HepG2 (cell line): ENCODE results near the gene LHFPL2. TPM values are rescaled to one million over a fixed set of nuclear protein-coding genes. Genes with fewer than 3 reads are reported as not detected.

Experiments
- ASH2L ChIP-seq: fragments of 300-600, 200-600 bp; sonication (generic); IDR thresholded peaks from 2 replicates; pipeline ENCODE4 v1.7.0; 2017; ENCODE audit warnings: low read depth, mild to moderate bottlenecking, moderate library complexity, mixed read lengths, low read length; ENCODE audit not compliant: insufficient read length
- ATF7-NPFF ChIP-seq: sonication (generic); formaldehyde crosslinking; IDR thresholded peaks from 2 replicates; pipeline ENCODE4 v1.8.1; 2023; ENCODE audit warnings: mild to moderate bottlenecking, low read depth, missing genetic modification reagents, moderate library complexity
- ATM ChIP-seq: fragments of 450-650 bp; IDR thresholded peaks from 2 replicates; pipeline ENCODE4 v1.7.1; 2017; ENCODE audit warnings: mild to moderate bottlenecking, borderline replicate concordance
- BCL6 ChIP-seq: IDR thresholded peaks from 2 replicates; pipeline ENCODE4 v1.6.1; 2016; ENCODE audit warnings: missing genetic modification reagents, missing compliant biosample characterization
- DRAP1 ChIP-seq: IDR thresholded peaks from 2 replicates; pipeline ENCODE4 v1.6.1; 2016; ENCODE audit warnings: missing genetic modification reagents, missing compliant biosample characterization
- EP300 ChIP-seq, 3 experiments: sonication (generic) in 1 of 3; formaldehyde crosslinking in 1 of 3; IDR thresholded peaks; 2 replicates each; pipeline versions ENCODE4 v1.5.1 to v1.6.1; 2011 to 2020; ENCODE audit warnings: low read depth in 2 of 3, low read length in 2 of 3, borderline replicate concordance in 1 of 3, improper control_type of control experiment in 1 of 3, mild to moderate bottlenecking in 1 of 3, missing genetic modification reagents in 1 of 3, moderate library complexity in 1 of 3
- FOXC1 ChIP-seq: sonication (generic); formaldehyde crosslinking; IDR thresholded peaks from 2 replicates; pipeline ENCODE4 v1.8.0; 2022; ENCODE audit warnings: mild to moderate bottlenecking, missing genetic modification reagents, borderline replicate concordance
- HMGA1 ChIP-seq: sonication (generic); formaldehyde crosslinking; conservative IDR thresholded peaks from 2 replicates; pipeline ENCODE4 v1.4.0; 2020; ENCODE audit warnings: missing genetic modification reagents
- HOXA7 ChIP-seq: sonication (generic); formaldehyde crosslinking; IDR thresholded peaks from 2 replicates; pipeline ENCODE4 v1.8.1; 2022; ENCODE audit warnings: mild to moderate bottlenecking, missing genetic modification reagents, moderate library complexity
- IRX3 ChIP-seq: sonication (generic); formaldehyde crosslinking; IDR thresholded peaks from 2 replicates; pipeline ENCODE4 v1.8.1; 2023; ENCODE audit warnings: mild to moderate bottlenecking, low read depth, missing genetic modification reagents, borderline replicate concordance
- MAFF ChIP-seq: IDR thresholded peaks from 2 replicates; pipeline ENCODE4 v1.6.1; 2011; ENCODE audit warnings: low read depth, low read length, improper control_type of control experiment
- PHF21A ChIP-seq: sonication (generic); formaldehyde crosslinking; IDR thresholded peaks from 2 replicates; pipeline ENCODE4 v1.5.0; 2020; ENCODE audit warnings: mild to moderate bottlenecking, missing genetic modification reagents
- POLR2AphosphoS5 ChIP-seq: IDR thresholded peaks from 2 replicates; pipeline ENCODE4 v1.6.1; 2012; ENCODE audit warnings: low read depth, low read length
- STAG1 ChIP-seq: sonication (generic); formaldehyde crosslinking; IDR thresholded peaks from 2 replicates; pipeline ENCODE4 v1.4.0; 2020; ENCODE audit warnings: missing genetic modification reagents
- TEAD2 ChIP-seq: sonication (generic); formaldehyde crosslinking; IDR thresholded peaks from 2 replicates; pipeline ENCODE4 v1.9.0; 2021; ENCODE audit warnings: missing genetic modification reagents
- ZFY ChIP-seq: sonication (generic); formaldehyde crosslinking; IDR thresholded peaks from 2 replicates; pipeline ENCODE4 v1.4.0; 2020; ENCODE audit warnings: missing genetic modification reagents
- ZMAT3 ChIP-seq: sonication (generic); formaldehyde crosslinking; conservative IDR thresholded peaks from 2 replicates; pipeline ENCODE4 v1.7.0; 2021; ENCODE audit warnings: missing genetic modification reagents
- ZNF143 ChIP-seq: sonication (generic); formaldehyde crosslinking; IDR thresholded peaks from 2 replicates; pipeline ENCODE4 v1.4.0; 2020; ENCODE audit warnings: missing genetic modification reagents
- ZNF274 ChIP-seq: sonication (generic); formaldehyde crosslinking; IDR thresholded peaks from 2 replicates; pipeline ENCODE4 v1.5.1; 2020; ENCODE audit warnings: mild to moderate bottlenecking, missing genetic modification reagents
- ZNF326 ChIP-seq: sonication (generic); formaldehyde crosslinking; IDR thresholded peaks from 2 replicates; pipeline ENCODE4 v1.4.0; 2020; ENCODE audit warnings: missing genetic modification reagents, borderline replicate concordance
- ZNF329 ChIP-seq: sonication (generic); formaldehyde crosslinking; IDR thresholded peaks from 2 replicates; pipeline ENCODE4 v1.9.0; 2021; ENCODE audit warnings: low read depth, mild to moderate bottlenecking, missing genetic modification reagents
- ZNF761 ChIP-seq: sonication (generic); formaldehyde crosslinking; conservative IDR thresholded peaks from 2 replicates; pipeline ENCODE4 v1.4.0; 2020; ENCODE audit warnings: mild to moderate bottlenecking, missing genetic modification reagents
- ZSCAN21 ChIP-seq: sonication (generic); formaldehyde crosslinking; IDR thresholded peaks from 2 replicates; pipeline ENCODE4 v1.8.0; 2022; ENCODE audit warnings: mild to moderate bottlenecking, missing genetic modification reagents, moderate library complexity, borderline replicate concordance
- polyA plus RNA-seq, 8 experiments: library from polyadenylated mRNA; depleted of rRNA in 3 of 8; stranded (reverse) in 7 of 8; unstranded in 1 of 8; fragments of >200 nt; fragmentation: Illumina TruSeq in 4 of 8; extraction: Trizol in 4 of 8; gene quantifications; 2 replicates each; pipeline versions ENCODE4 v1.2.1 to v1.2.3, GENCODE V29; 2011 to 2016; ENCODE audit warnings: low read depth in 4 of 8, missing spikeins in 1 of 8, mixed read lengths in 1 of 8; ENCODE audit not compliant: insufficient read depth in 1 of 8
- total RNA-seq, 5 experiments: library from RNA; depleted of rRNA; stranded (reverse); fragments of >200 nt; fragmentation: Illumina TruSeq; extraction: Trizol; gene quantifications; 2 replicates each; pipeline ENCODE4 v1.2.3, GENCODE V29; 2016; ENCODE audit warnings: low read depth in 1 of 5
- TF ChIP-seq, protein P1 (sequence below): sonication (generic); formaldehyde crosslinking; conservative IDR thresholded peaks from 2 replicates; pipeline ENCODE4 v1.8.0; 2022; ENCODE audit warnings: low read depth, missing genetic modification reagents
- TF ChIP-seq, protein P2 (sequence below): sonication (generic); formaldehyde crosslinking; IDR thresholded peaks from 2 replicates; pipeline ENCODE4 v1.4.0; 2020; ENCODE audit warnings: missing genetic modification reagents

The LHFPL2 gene
- total and polyA plus RNA-seq, 2 of the 13 experiments (the other 11 are each of a cell fraction or from before 2014, with no cell fraction given) = 6.0 to 20.0 TPM

- TF ChIP-seq EP300 (IDR thresholded peaks at IDR 0.05; ENCODE audit: low read depth in 2 of 2, low read length in 2 of 2) (peak in 1 of 2 experiments; percentile 45; a peak in 2 of 4 replicates), EP300 (CRISPR knock-in tag; IDR thresholded peaks at IDR 0.05; ENCODE audit: borderline replicate concordance) (no peak), HMGA1 (CRISPR knock-in tag) (no peak), ATF7-NPFF (CRISPR knock-in tag) (no peak), MAFF (no peak), TEAD2 (CRISPR knock-in tag) (no peak), FOXC1 (no peak), HOXA7 (no peak), ZNF143 (CRISPR knock-in tag) (no peak), STAG1 (no peak), ZNF761 (0 out of 2 replicates have a peak, but pooled peaks have one; percentile 36), PHF21A (peak; percentile 57), BCL6 (CRISPR knock-in tag) (peak; percentile 54; the same call in 1 of the 2 replicates), IRX3 (CRISPR knock-in tag) (no peak), ASH2L (no peak), ZNF274 (CRISPR knock-in tag) (no peak), DRAP1 (CRISPR knock-in tag) (peak; percentile 24; the same call in 1 of the 2 replicates), ZNF326 (CRISPR knock-in tag) (no peak), ATM (no peak), ZNF329 (CRISPR knock-in tag) (no peak), ZMAT3 (no peak), ZSCAN21 (CRISPR knock-in tag) (no peak), POLR2AphosphoS5 (no peak), ZFY (CRISPR knock-in tag) (0 out of 2 replicates have a peak, but pooled peaks have one; percentile 25)
- TF ChIP-seq, protein P1, sequence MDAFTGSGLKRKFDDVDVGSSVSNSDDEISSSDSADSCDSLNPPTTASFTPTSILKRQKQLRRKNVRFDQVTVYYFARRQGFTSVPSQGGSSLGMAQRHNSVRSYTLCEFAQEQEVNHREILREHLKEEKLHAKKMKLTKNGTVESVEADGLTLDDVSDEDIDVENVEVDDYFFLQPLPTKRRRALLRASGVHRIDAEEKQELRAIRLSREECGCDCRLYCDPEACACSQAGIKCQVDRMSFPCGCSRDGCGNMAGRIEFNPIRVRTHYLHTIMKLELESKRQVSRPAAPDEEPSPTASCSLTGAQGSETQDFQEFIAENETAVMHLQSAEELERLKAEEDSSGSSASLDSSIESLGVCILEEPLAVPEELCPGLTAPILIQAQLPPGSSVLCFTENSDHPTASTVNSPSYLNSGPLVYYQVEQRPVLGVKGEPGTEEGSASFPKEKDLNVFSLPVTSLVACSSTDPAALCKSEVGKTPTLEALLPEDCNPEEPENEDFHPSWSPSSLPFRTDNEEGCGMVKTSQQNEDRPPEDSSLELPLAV (CRISPR knock-in tag) = no peak
- TF ChIP-seq, protein P2, sequence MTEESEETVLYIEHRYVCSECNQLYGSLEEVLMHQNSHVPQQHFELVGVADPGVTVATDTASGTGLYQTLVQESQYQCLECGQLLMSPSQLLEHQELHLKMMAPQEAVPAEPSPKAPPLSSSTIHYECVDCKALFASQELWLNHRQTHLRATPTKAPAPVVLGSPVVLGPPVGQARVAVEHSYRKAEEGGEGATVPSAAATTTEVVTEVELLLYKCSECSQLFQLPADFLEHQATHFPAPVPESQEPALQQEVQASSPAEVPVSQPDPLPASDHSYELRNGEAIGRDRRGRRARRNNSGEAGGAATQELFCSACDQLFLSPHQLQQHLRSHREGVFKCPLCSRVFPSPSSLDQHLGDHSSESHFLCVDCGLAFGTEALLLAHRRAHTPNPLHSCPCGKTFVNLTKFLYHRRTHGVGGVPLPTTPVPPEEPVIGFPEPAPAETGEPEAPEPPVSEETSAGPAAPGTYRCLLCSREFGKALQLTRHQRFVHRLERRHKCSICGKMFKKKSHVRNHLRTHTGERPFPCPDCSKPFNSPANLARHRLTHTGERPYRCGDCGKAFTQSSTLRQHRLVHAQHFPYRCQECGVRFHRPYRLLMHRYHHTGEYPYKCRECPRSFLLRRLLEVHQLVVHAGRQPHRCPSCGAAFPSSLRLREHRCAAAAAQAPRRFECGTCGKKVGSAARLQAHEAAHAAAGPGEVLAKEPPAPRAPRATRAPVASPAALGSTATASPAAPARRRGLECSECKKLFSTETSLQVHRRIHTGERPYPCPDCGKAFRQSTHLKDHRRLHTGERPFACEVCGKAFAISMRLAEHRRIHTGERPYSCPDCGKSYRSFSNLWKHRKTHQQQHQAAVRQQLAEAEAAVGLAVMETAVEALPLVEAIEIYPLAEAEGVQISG (CRISPR knock-in tag) = peak; percentile 38; the same call in 1 of the 2 replicates
Observed at GRCh38 chr5:78640662-78641474, 7.7 kb downstream of the LHFPL2 start (continued).
